Astrocyte of the spinal cord (primary cell): ENCODE data around the gene EFCAB11.

Experiments used
- DNase-seq: peaks from one replicate; pipeline ENCODE4 v3.0.0; 2011; ENCODE audit warnings: low read depth, low spot score
- H3K4me3 ChIP-seq: 2 replicates; pipeline ENCODE4 v1.5.1; 2011; ENCODE audit warnings: low read depth, mild to moderate bottlenecking, low read length, moderate library complexity
- in situ Hi-C: cut with HindIII; loops from 2 replicates; pipeline ENCODE4 v1.10.0; 2017; ENCODE audit warnings: low sequenced_read_pairs
- TF ChIP-seq, protein P1 (sequence below): IDR thresholded peaks from 2 replicates; pipeline ENCODE4 v1.5.1; 2012; ENCODE audit warnings: low read depth, mild to moderate bottlenecking, low read length, inconsistent platforms

The EFCAB11 gene

DNA sequence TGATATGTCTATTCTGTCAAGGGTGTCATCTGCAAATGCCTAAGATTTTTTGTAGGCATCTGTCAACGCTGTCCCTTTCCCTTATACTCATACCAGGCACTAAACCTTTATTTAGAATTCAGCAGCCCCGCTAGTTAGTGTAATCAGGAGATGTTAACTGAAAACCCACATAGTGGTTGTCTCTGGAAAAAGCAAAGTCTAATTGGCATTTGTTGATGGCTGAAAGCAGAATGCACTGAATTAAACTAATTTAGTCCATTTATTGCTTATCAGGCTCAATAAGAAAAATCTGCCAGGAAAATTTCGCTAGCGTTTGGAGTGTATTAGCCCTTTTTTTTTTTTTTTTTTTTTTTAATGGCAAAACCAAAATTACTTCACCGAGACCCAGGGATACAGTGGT is 35.7 kb upstream of the EFCAB11 start:
- no peak for DNase-seq
- TF ChIP-seq, protein P1, sequence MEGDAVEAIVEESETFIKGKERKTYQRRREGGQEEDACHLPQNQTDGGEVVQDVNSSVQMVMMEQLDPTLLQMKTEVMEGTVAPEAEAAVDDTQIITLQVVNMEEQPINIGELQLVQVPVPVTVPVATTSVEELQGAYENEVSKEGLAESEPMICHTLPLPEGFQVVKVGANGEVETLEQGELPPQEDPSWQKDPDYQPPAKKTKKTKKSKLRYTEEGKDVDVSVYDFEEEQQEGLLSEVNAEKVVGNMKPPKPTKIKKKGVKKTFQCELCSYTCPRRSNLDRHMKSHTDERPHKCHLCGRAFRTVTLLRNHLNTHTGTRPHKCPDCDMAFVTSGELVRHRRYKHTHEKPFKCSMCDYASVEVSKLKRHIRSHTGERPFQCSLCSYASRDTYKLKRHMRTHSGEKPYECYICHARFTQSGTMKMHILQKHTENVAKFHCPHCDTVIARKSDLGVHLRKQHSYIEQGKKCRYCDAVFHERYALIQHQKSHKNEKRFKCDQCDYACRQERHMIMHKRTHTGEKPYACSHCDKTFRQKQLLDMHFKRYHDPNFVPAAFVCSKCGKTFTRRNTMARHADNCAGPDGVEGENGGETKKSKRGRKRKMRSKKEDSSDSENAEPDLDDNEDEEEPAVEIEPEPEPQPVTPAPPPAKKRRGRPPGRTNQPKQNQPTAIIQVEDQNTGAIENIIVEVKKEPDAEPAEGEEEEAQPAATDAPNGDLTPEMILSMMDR = no peak
- in situ Hi-C loops = no loop called here
- H3K4me3 ChIP-seq = no peak overlapping the region

DNA sequence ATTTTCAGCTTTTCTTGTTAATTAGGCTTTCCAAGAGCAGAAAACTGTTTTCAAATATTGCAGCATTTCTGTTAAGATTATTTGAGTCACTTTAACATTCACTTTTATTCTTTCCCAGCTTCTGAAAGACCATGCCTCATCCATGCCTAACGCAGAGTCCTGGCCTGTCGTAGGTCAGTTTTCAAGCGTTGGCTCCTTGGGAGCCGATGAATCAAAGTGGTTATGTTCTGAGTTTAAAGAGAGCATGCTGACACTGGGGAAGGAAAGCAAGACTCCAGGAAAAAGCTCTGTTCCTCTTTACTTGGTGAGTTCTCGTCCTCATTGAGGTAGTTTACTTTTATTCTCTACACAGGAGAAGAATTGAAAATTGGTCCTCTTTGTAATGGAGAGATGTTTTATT is 34.3 kb upstream of the EFCAB11 start:
- TF ChIP-seq, protein P1 = no peak
- no peak overlapping the region for H3K4me3 ChIP-seq
- no peak for DNase-seq
- in situ Hi-C loops = no loop called here

DNA sequence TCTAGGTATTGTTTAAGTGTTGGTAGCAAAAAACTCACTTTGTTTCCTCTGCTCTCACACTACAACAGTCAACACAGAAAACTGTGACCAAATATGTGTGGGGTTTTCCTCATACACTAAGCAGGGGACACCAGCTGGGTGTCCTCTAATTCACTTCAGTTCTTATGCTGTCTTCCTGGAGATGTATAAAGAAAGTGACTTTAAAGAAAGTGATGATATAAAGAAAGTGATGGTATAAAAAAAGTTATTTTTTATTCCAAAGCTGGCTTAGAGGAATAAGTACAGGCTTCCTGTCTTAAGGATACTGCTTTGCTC is 32.6 kb upstream of the EFCAB11 start:
- DNase-seq = no peak
- TF ChIP-seq, protein P1 = no peak
- in situ Hi-C loops = no loop called here
- H3K4me3 ChIP-seq = no peak overlapping the region

DNA sequence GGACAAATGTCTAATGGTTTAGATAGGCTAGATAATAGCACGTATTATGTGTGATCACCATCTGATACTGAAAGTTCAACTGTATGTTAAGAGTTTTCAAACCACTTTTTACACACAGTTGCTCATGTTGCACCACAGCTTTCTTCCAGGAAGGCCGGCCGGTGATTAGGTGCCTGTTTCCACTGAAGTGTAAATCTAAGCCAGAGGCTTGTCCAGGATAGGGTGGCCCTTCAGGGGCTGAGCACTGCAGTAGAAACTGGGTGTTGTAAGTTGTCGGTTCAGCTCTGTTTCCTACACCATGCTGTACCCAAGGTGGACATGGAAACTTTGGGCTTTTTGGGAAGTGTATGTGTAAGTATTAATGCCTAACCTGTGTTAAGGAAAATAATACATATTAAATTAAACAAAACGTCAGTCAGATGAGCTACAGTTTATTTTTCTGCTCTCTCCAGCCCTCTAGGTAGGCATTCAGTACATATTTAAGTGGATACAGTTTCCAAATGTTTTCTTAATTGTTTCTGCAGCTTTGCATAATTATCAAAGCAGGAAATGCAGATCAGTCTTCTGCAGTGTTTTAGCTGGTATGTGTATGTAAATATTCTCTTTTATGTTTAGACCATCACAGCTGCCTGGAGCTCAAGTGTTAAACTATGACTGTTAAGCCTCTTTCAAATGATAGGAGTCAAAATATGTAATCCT is 32.1 kb upstream of the EFCAB11 start:
- no peak for DNase-seq
- H3K4me3 ChIP-seq = no peak overlapping the region
- in situ Hi-C loops = no loop called here
- TF ChIP-seq, protein P1 = no peak

DNA sequence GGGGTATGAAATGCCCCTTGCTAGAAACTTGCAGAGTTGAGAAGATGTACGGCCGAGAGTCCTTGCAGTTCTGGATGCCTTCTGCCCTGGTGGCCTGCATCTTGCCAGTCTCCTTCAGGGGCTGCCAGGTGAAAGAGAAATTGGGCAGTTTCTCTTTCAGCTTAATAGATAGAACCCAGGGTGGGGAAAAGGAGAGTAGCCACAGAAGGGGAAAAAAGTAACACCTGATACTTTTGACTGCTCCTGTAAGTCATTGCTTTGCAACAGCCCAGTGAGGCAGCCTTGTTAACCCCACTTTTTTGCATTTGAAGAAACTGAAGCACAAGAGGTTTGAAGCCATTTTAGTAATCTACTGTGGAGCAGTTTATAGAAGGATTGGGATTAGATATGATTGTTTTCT is 28.8 kb upstream of the EFCAB11 start:
- TF ChIP-seq, protein P1 = no peak
- no peak overlapping the region for H3K4me3 ChIP-seq
- no peak for DNase-seq
- in situ Hi-C loops = no loop called here

DNA sequence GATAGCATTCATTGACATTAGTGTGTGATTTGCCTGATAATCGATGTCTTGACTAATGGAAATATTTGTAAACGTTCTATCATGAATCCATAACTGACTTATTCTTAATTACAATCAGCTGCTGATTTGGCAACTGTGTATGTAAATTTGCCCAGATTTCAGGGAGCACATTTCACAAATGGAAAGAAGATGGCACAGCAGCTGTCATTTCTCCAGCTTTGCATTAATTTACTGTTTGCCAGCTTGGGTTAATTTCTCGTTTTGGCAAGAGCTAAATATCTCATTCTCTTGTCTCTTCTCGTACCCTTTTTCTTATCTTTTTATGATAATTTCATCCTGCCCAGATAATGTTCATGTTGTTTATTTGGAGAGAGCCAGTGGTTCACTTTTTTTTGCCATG is 24.1 kb upstream of the EFCAB11 start:
- H3K4me3 ChIP-seq = no peak overlapping the region
- in situ Hi-C loops = no loop called here
- DNase-seq = no peak
- TF ChIP-seq, protein P1 = no peak

DNA sequence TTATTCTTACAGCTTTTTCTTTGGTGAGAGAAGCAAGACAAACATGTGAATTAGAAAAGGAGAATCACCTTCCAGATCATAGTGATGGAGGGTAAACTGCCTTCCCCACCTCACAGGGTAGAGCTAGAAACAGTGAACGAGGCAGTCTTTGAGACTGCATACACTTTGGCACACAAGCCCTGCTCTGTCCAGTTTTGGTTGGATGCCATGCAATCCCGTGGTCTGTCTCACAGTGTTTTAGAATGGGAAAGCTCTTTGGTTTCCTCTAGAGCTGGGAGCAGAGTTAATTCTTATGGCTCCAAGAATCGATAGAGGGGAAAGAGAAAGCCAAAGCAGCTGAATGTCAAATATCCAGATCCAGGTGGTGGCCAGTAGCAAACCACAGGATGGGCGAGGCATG is 23.1 kb upstream of the EFCAB11 start:
- in situ Hi-C loops = no loop called here
- no peak for DNase-seq
- H3K4me3 ChIP-seq = no peak overlapping the region
- TF ChIP-seq, protein P1 = no peak
